Measurements from ENCODE around the gene KCNAB3. TPM values are rescaled to one million over a fixed set of nuclear protein-coding genes. Genes with fewer than 3 reads are reported as not detected.
"Not testable (repeated sequence)": the region's sequence is repeated elsewhere in the genome, so short reads cannot be mapped to it uniquely, and the experiment has no call there.

The KCNAB3 gene
- total RNA-seq, 1 donor from 2014 or later, result 0.30 TPM

- Histone ChIP-seq H3K9me3 (replicated peaks) (no peaks in the 10 kb centered on the region), H3K4me3 (no peak overlapping the region), H3K4me1 (peaks cover 19% of the 10 kb centered on the region), H3K27ac (replicated peaks) (peak overlapping the region; percentile 49), H3K27me3 (ENCODE audit: low read depth) (peaks cover 15% of the 10 kb centered on the region), H3K36me3 (no peaks in the 10 kb centered on the region)
- intact Hi-C loops (cut with micrococcal nuclease), result no loop called here
- TF ChIP-seq CTCF (IDR thresholded peaks at IDR 0.05; ENCODE audit: borderline replicate concordance), result no peak
- DNase-seq, result peak; percentile 82
These were observed 26.7 kb upstream of the KCNAB3 start for GRCh38 chr17:7956228-7956965.

- H3K4me1 ChIP-seq, result peaks cover 19% of the 10 kb centered on the region
- peak overlapping the region; percentile 49 for H3K27ac ChIP-seq (replicated peaks)
- intact Hi-C loops (cut with micrococcal nuclease), result no loop called here
- peaks cover 8% of the 10 kb centered on the region for H3K27me3 ChIP-seq (ENCODE audit: low read depth)
- DNase-seq, result no peak
- no peaks in the 10 kb centered on the region for H3K9me3 ChIP-seq (replicated peaks)
- no peaks in the 10 kb centered on the region for H3K36me3 ChIP-seq
- no peak for TF ChIP-seq CTCF (IDR thresholded peaks at IDR 0.05; ENCODE audit: borderline replicate concordance)
- no peak overlapping the region for H3K4me3 ChIP-seq
These were observed 26.0 kb upstream of the KCNAB3 start for GRCh38 chr17:7955414-7956227.

GRCh38 chr17:7953266-7953665, 23.6 kb upstream of the KCNAB3 start:
- H3K36me3 ChIP-seq, result peaks cover 14% of the 10 kb centered on the region
- H3K9me3 ChIP-seq (replicated peaks); DNase-seq; intact Hi-C loops (cut with micrococcal nuclease); H3K27ac ChIP-seq (replicated peaks); H3K4me3 ChIP-seq; H3K27me3 ChIP-seq (ENCODE audit: low read depth): not testable (repeated sequence)
- peaks cover 19% of the 10 kb centered on the region for H3K4me1 ChIP-seq

- Histone ChIP-seq H3K4me3 (no peak overlapping the region), H3K27ac (replicated peaks) (no peak overlapping the region), H3K27me3 (ENCODE audit: low read depth) (no peaks in the 10 kb centered on the region), H3K36me3 (peaks cover 34% of the 10 kb centered on the region), H3K9me3 (replicated peaks) (no peaks in the 10 kb centered on the region), H3K4me1 (peaks cover 13% of the 10 kb centered on the region)
- no peak for DNase-seq
- TF ChIP-seq CTCF (IDR thresholded peaks at IDR 0.05; ENCODE audit: borderline replicate concordance), result no peak
- intact Hi-C loops (cut with micrococcal nuclease), result no loop called here
These were observed 21.6 kb upstream of the KCNAB3 start for GRCh38 chr17:7951143-7951792.

GRCh38 chr17:7950578-7950977, 20.9 kb upstream of the KCNAB3 start:
- no peak for DNase-seq
- no peak overlapping the region for H3K27ac ChIP-seq (replicated peaks)
- no peaks in the 10 kb centered on the region for H3K27me3 ChIP-seq (ENCODE audit: low read depth)
- peaks cover 7% of the 10 kb centered on the region for H3K4me1 ChIP-seq
- intact Hi-C loops (cut with micrococcal nuclease), result no loop called here
- H3K4me3 ChIP-seq, result no peak overlapping the region
- H3K36me3 ChIP-seq, result peaks cover 41% of the 10 kb centered on the region
- TF ChIP-seq CTCF (IDR thresholded peaks at IDR 0.05; ENCODE audit: borderline replicate concordance), result no peak
- H3K9me3 ChIP-seq (replicated peaks), result no peaks in the 10 kb centered on the region
